Measurements from ENCODE around the gene MTAP. TPM values are rescaled to one million over a fixed set of nuclear protein-coding genes. Genes with fewer than 3 reads are reported as not detected.

The MTAP gene
- total and polyA plus RNA-seq, 10 donors = 11.9 to 56.3 (median 42.1) TPM

- intact Hi-C loops (cut with DNase I; ENCODE audit: low total_unique reads) = no loop called here
- Histone ChIP-seq H3K27ac (no peak overlapping the region), H3K4me3 (no peak overlapping the region), H3K9me3 (no peaks in the 10 kb centered on the region), H3K27me3 (replicated peaks in 1 of 7) (no peaks in the 10 kb centered on the region), H3K36me3 (peaks cover 5 to 97% (median 45%) of the 10 kb centered on the region in 6 donors), H3K4me1 (no peaks in the 10 kb centered on the region)
- no peak for DNase-seq
- no peak for TF ChIP-seq POLR2A (IDR thresholded peaks at IDR 0.05)
- TF ChIP-seq CTCF (IDR thresholded peaks at IDR 0.05 in 8 of 11, conservative IDR thresholded peaks at IDR 0.05 in 3 of 11) = no peak
- TF ChIP-seq POLR2AphosphoS5 (IDR thresholded peaks at IDR 0.05) = no peak
- 93 to 96% (median 95%) methylated on average over 11 of the region's 11 CpGs for WGBS, 5 donors
Observed at GRCh38 chr9:21854594-21854993, 52.2 kb downstream of the MTAP start.

- Histone ChIP-seq H3K4me1 (no peaks in the 10 kb centered on the region), H3K27me3 (replicated peaks in 1 of 7) (no peaks in the 10 kb centered on the region), H3K4me3 (no peak overlapping the region), H3K36me3 (peaks cover 13 to 97% (median 57%) of the 10 kb centered on the region in 6 donors), H3K9me3 (no peaks in the 10 kb centered on the region), H3K27ac (peak overlapping the region in 2 of 8 donors; percentile 9 to 43)
- no peak for TF ChIP-seq POLR2A (IDR thresholded peaks at IDR 0.05)
- TF ChIP-seq CTCF (IDR thresholded peaks at IDR 0.05 in 8 of 11, conservative IDR thresholded peaks at IDR 0.05 in 3 of 11) = no peak
- no peak for TF ChIP-seq POLR2AphosphoS5 (IDR thresholded peaks at IDR 0.05)
- intact Hi-C loops (cut with DNase I; ENCODE audit: low total_unique reads) = no loop called here
- no peak for DNase-seq
- 74 to 88% (median 77%) methylated on average over 5 of the region's 5 CpGs for WGBS, 5 donors
Observed at GRCh38 chr9:21856301-21857094, 54.1 kb downstream of the MTAP start.

- intact Hi-C loops (cut with DNase I; ENCODE audit: low total_unique reads) = no loop called here
- TF ChIP-seq POLR2A (IDR thresholded peaks at IDR 0.05) (no peak), CTCF (IDR thresholded peaks at IDR 0.05 in 8 of 11, conservative IDR thresholded peaks at IDR 0.05 in 3 of 11) (no peak), POLR2AphosphoS5 (IDR thresholded peaks at IDR 0.05) (no peak)
- no peak overlapping the region for H3K4me3 ChIP-seq
- WGBS, 5 donors = 91 to 100% (median 96%) methylated on average over 1 of the region's 1 CpG
- no peaks in the 10 kb centered on the region for H3K4me1 ChIP-seq
- DNase-seq = no peak
- H3K9me3 ChIP-seq = no peaks in the 10 kb centered on the region
- H3K27ac ChIP-seq = no peak overlapping the region
- H3K36me3 ChIP-seq = peaks cover 13 to 94% (median 54%) of the 10 kb centered on the region in 6 donors
- H3K27me3 ChIP-seq (replicated peaks in 1 of 7) = no peaks in the 10 kb centered on the region
Observed at GRCh38 chr9:21862871-21863270, 60.4 kb downstream of the MTAP start.

GRCh38 chr9:21864505-21864904 is 62.1 kb downstream of the MTAP start:
- no peak for DNase-seq
- H3K27ac ChIP-seq = no peak overlapping the region
- intact Hi-C loops (cut with DNase I; ENCODE audit: low total_unique reads) = no loop called here
- TF ChIP-seq POLR2A (IDR thresholded peaks at IDR 0.05) = no peak
- TF ChIP-seq CTCF (IDR thresholded peaks at IDR 0.05 in 8 of 11, conservative IDR thresholded peaks at IDR 0.05 in 3 of 11) = no peak
- TF ChIP-seq POLR2AphosphoS5 (IDR thresholded peaks at IDR 0.05) = no peak
- H3K36me3 ChIP-seq = peaks cover 8 to 91% (median 39%) of the 10 kb centered on the region in 6 donors
- 90 to 100% (median 94%) methylated on average over 5 of the region's 5 CpGs for WGBS, 5 donors
- no peaks in the 10 kb centered on the region for H3K9me3 ChIP-seq
- H3K4me3 ChIP-seq = no peak overlapping the region
- no peaks in the 10 kb centered on the region for H3K27me3 ChIP-seq (replicated peaks in 1 of 7)
- H3K4me1 ChIP-seq = no peaks in the 10 kb centered on the region
